Activated B cell treated with CpG ODN at 0.5 μM for 24 hours (primary cell): ENCODE results near the gene PBXIP1. TPM values are rescaled to one million over a fixed set of nuclear protein-coding genes. Genes with fewer than 3 reads are reported as not detected.

Experiments
- ATAC-seq: fragments of 200-7000 bp; cut with Tn5 transposase; one replicate; pipeline ENCODE4 v1.10.0; 2021; ENCODE audit warnings: low read depth, mild to moderate bottlenecking, moderate library complexity
- CTCF ChIA-PET: fragments of 350-600 bp; sonication (Branson Sonifier 250); formaldehyde crosslinking; loops from one replicate; lab custom pipeline; 2021; ENCODE audit warnings: antibody characterized with exemption; lab: Charles Lee
- POLR2A ChIA-PET: fragments of 350-600 bp; sonication (Branson Sonifier 250); formaldehyde crosslinking; loops from one replicate; lab custom pipeline; 2021; ENCODE audit warnings: antibody characterized with exemption; lab: Charles Lee
- DNase-seq: peaks from one replicate; pipeline ENCODE4 v3.0.0; 2022
- H3K27ac Mint-ChIP-seq: one replicate; pipeline ENCODE4 v1.8.0; 2020; ENCODE audit warnings: mixed read lengths
- H3K27me3 Mint-ChIP-seq: one replicate; pipeline ENCODE4 v1.8.0; 2021; ENCODE audit warnings: mixed read lengths
- H3K36me3 Mint-ChIP-seq: one replicate; pipeline ENCODE4 v1.8.0; 2021; ENCODE audit warnings: low read depth, mixed read lengths
- H3K4me1 Mint-ChIP-seq: one replicate; pipeline ENCODE4 v1.8.0; 2021; ENCODE audit warnings: mixed read lengths
- H3K4me3 Mint-ChIP-seq: one replicate; pipeline ENCODE4 v1.8.0; 2020; ENCODE audit warnings: mild to moderate bottlenecking, mixed read lengths
- H3K9me3 Mint-ChIP-seq: one replicate; pipeline ENCODE4 v1.8.0; 2020; ENCODE audit warnings: mixed read lengths
- intact Hi-C: fragments of 100-400 bp; cut with micrococcal nuclease; formaldehyde crosslinking; loops from one replicate; pipeline ENCODE4 v1.15.1; 2024
- total RNA-seq: library from RNA; stranded (reverse); gene quantifications from 2 replicates; pipeline ENCODE4 v1.2.3, GENCODE V29; 2022
- TF ChIP-seq, protein P1 (sequence below): fragments of 200-600 bp; IDR thresholded peaks from one replicate; pipeline ENCODE4 v1.8.0; 2022; ENCODE audit warnings: antibody characterized with exemption, mild to moderate bottlenecking

PBXIP1 gene
- total RNA-seq, 1 donor from 2014 or later, result 42.4 TPM

DNA sequence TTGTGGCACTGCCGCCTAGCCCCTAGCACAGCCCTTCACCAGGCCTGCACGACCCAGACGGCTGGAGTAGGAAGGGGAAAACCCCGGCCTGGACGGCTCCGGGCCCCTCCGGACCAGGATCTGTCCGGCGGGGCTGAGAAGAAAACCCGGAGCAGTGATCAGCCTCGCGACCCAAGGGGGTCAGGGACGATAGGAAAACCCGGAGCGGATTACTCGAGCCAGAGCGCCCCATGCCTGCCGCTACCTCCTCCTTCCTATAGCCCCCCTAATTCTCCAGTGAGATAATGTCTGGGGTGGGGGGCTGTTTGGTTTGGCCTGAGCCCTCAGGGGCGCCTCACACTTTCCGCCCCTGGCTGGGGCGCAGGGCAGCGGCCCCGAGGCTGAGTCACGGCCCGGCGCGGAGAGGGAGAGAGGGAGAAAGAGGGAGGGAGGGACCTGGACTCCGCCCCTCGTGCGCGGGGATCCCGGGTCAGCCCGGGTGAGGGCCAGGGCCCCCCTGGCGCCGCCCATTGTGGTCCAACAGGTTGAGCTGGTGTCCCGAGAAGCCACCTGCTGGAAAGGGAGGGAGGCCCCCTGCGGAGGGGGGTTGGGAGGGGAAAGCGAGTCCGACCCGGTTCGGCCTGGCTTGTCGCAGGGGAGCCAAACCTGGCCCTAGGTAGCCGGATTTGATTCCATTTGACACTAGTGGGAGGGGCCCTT lies 45.0 kb upstream of the PBXIP1 start:
- Mint-ChIP-seq H3K4me3 (peak overlapping the region; percentile 94), H3K4me1 (peaks cover 44% of the 10 kb centered on the region), H3K27me3 (no peaks in the 10 kb centered on the region), H3K9me3 (no peaks in the 10 kb centered on the region), H3K27ac (peak overlapping the region; percentile 95), H3K36me3 (peaks cover 6% of the 10 kb centered on the region)
- ChIA-PET CTCF (interaction anchor here (1.6 to 3.2 kb wide), 4 partner anchors 16 to 44 kb away, joined by 3 to 14 read pairs (median 12); partner anchors contain the start of gene CKS1B), POLR2A (interaction anchor here (0.7 to 7.2 kb wide), 14 partner anchors 10 to 65 kb away, joined by 3 to 85 read pairs (median 9); partner anchors contain the start of genes CKS1B, FLAD1, PBXIP1 and PMVK)
- DNase-seq (peak; percentile 81), ATAC-seq (peak; percentile 35)
- TF ChIP-seq, protein P1, sequence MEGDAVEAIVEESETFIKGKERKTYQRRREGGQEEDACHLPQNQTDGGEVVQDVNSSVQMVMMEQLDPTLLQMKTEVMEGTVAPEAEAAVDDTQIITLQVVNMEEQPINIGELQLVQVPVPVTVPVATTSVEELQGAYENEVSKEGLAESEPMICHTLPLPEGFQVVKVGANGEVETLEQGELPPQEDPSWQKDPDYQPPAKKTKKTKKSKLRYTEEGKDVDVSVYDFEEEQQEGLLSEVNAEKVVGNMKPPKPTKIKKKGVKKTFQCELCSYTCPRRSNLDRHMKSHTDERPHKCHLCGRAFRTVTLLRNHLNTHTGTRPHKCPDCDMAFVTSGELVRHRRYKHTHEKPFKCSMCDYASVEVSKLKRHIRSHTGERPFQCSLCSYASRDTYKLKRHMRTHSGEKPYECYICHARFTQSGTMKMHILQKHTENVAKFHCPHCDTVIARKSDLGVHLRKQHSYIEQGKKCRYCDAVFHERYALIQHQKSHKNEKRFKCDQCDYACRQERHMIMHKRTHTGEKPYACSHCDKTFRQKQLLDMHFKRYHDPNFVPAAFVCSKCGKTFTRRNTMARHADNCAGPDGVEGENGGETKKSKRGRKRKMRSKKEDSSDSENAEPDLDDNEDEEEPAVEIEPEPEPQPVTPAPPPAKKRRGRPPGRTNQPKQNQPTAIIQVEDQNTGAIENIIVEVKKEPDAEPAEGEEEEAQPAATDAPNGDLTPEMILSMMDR, result no peak
- intact Hi-C loops, result loop anchor here (1.0 kb wide), 1 partner anchor 16 kb away; no protein-coding TSS in a partner anchor

DNA sequence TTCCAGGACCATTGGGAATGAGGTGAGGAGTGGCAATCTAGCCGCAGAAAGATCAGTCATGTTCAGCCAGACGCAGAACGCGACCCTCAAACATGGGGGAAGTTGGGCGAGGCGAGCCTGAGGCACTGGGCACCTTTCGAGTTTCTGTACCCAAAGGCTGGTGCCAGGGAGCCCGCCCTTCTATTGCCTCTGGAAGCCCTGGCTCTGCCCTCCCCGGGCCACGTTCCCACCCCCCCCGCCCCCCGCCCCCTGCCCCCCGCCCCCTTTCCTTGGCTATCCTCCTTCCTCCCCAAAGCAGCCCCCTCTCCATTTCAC lies 44.5 kb upstream of the PBXIP1 start:
- TF ChIP-seq, protein P1, result no peak
- H3K4me3 Mint-ChIP-seq, result peak overlapping the region; percentile 94
- ATAC-seq (no peak), DNase-seq (no peak)
- H3K4me1 Mint-ChIP-seq, result peaks cover 39% of the 10 kb centered on the region
- no peaks in the 10 kb centered on the region for H3K27me3 Mint-ChIP-seq
- POLR2A ChIA-PET, result interaction anchor here (1.0 to 7.2 kb wide), 11 partner anchors 12 to 173 kb away, joined by 3 to 68 read pairs (median 6); partner anchors contain the start of genes CKS1B, FLAD1, KRTCAP2 and PBXIP1
- H3K36me3 Mint-ChIP-seq, result peaks cover 6% of the 10 kb centered on the region
- intact Hi-C loops, result no loop called here
- CTCF ChIA-PET, result interaction anchor here (1.6 to 3.2 kb wide), 7 partner anchors 16 to 48 kb away, joined by 3 to 35 read pairs (median 11); partner anchors contain the start of genes CKS1B, FLAD1 and PYGO2
- peak overlapping the region; percentile 86 for H3K27ac Mint-ChIP-seq
- H3K9me3 Mint-ChIP-seq, result no peaks in the 10 kb centered on the region

DNA sequence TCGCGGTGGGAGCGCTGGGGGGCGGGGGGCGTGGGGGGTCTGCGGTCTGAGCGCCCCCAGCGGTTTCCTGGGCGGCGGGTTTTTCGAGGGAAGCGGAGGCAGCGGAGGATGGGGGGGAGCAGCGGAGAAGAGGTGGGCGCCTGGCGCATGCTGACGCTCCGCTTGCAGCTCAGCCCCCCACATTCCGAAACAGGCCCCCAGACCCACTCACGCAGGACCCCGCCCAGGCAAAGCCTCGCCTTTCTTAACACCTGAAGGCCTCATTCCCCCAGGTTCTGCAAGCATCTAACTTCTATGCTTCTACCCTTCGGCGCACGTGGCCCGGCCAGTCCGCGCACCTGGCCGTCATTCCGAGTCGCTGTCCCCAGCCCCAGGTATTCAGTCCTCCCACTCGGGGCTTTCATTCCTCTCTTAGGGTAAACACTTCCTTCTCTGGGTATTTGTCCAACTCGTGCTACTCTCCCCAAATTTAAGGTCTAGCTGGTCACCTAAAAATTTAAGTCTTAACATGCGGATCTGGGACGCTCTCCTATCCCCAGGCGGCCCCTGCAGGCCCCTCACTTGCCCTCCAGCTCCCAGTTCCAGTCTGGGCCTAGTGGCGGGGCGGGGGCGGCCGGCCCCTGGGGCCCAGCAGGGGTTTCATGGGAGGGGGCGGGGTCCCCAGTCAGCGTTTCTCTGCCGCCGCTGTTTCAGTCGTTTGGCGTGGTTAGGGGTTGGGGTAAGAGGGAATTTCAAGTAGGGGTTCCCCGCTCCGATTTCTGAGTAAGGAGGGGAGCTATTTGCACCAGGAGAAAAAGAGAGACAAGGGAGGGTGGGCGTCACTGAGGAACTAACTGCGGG lies 43.9 kb upstream of the PBXIP1 start:
- ATAC-seq, result no peak
- CTCF ChIA-PET, result interaction anchor here (0.9 to 3.2 kb wide), 16 partner anchors 11 to 332 kb away, joined by 3 to 35 read pairs (median 4); partner anchors contain the start of genes ADAM15, CKS1B, FLAD1 and PBXIP1
- Mint-ChIP-seq H3K4me1 (peaks cover 33% of the 10 kb centered on the region), H3K27ac (peak overlapping the region; percentile 86), H3K4me3 (peak overlapping the region; percentile 94), H3K9me3 (no peaks in the 10 kb centered on the region), H3K27me3 (no peaks in the 10 kb centered on the region), H3K36me3 (peaks cover 6% of the 10 kb centered on the region)
- intact Hi-C loops, result loop anchor here (1.0 kb wide), 2 partner anchors 38 to 62 kb away; partner anchors contain the start of gene PYGO2
- TF ChIP-seq, protein P1, result no peak
- POLR2A ChIA-PET, result interaction anchor here (0.9 to 7.2 kb wide), 16 partner anchors 12 to 563 kb away, joined by 3 to 68 read pairs (median 4); partner anchors contain the start of genes ASH1L, CKS1B, FLAD1 and KRTCAP2
- DNase-seq, result peak; percentile 41

DNA sequence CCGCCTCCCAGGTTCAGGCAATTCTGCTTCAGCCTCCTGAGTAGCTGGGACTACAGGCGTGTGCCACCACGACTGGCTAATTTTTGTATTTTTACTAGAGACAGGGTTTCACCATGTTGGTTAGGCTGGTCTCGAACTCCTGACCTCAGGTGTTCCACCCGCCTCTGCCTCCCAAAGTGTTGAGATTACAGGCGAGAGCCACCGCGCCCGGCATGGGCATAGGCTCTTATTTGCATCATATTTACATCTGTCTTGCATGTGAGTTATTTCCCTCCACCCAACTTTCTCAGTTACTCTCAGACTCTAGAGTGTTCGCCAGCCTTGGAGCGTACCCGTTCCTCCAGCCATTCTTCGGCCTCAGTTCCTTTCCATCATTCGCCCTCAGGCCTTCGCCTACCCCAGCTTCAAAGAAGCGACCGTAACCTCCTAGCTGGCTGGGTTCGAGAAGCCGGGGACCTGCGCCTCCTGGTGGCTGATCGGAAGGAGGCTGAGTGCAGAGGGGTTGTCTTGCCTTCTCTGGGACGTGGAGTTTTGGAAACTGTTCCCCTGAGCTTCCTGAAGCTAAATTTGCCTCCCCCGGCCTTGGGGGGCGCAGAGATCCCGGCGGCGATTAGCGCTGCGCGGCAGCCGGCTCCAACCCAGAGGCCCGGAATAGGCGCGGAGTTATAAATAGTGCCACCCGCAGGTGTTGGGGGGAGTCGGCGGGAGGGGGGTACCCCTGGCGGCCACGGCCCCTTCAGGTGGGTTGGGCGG lies 43.1 kb upstream of the PBXIP1 start:
- no peaks in the 10 kb centered on the region for H3K27me3 Mint-ChIP-seq
- intact Hi-C loops, result loop anchor here (1.0 kb wide), 2 partner anchors 38 to 62 kb away; partner anchors contain the start of gene PYGO2
- POLR2A ChIA-PET, result interaction anchor here (0.9 to 7.2 kb wide), 12 partner anchors 13 to 564 kb away, joined by 3 to 68 read pairs (median 7); partner anchors contain the start of genes ASH1L, CKS1B, FLAD1 and PBXIP1
- peak overlapping the region; percentile 87 for H3K27ac Mint-ChIP-seq
- TF ChIP-seq, protein P1, result peak; percentile 50
- H3K9me3 Mint-ChIP-seq, result no peaks in the 10 kb centered on the region
- peak overlapping the region; percentile 81 for H3K4me3 Mint-ChIP-seq
- peaks cover 6% of the 10 kb centered on the region for H3K36me3 Mint-ChIP-seq
- peaks cover 27% of the 10 kb centered on the region for H3K4me1 Mint-ChIP-seq
- DNase-seq, result peak; percentile 51
- no peak for ATAC-seq
- CTCF ChIA-PET, result interaction anchor here (0.9 to 3.2 kb wide), 17 partner anchors 11 to 331 kb away, joined by 3 to 35 read pairs (median 4); partner anchors contain the start of genes ADAM15, CKS1B, FLAD1 and PBXIP1
